ENCODE data around the gene IDH1.

Gene IDH1

DNA sequence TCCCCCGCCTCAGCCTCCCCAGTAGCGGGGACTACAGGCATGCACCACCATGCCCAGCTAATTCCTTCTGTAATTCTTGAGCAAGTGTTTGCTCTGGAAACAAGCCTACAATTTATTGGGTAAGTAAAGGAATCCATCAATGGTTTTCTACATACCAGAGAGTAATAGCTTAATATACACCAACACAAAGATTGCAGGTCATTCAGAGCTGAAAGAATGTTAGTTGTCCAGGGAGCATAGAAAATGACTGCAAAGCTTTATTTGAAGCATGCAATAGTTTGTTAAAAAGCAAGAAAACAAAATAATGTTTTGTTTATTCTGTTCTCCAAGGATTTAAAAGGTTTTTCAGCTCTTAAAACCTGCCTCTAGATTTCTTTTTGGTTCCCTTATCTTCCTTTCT, 5.6 kb downstream of the IDH1 start:
- H3K4me1 ChIP-seq: no peaks in the 10 kb centered on the region
- no peak for TF ChIP-seq CTCF (IDR thresholded peaks at IDR 0.05; ENCODE audit: low read depth, low read length)
- H3K9me3 ChIP-seq: no peaks in the 10 kb centered on the region
- no peaks in the 10 kb centered on the region for H3K27me3 ChIP-seq
- H3K4me3 ChIP-seq (ENCODE audit: low read depth, low read length): no peak overlapping the region
- no peak for DNase-seq
- H3K36me3 ChIP-seq: peaks cover 22% of the 10 kb centered on the region

- Histone ChIP-seq H3K27me3 (no peaks in the 10 kb centered on the region), H3K4me1 (no peaks in the 10 kb centered on the region), H3K9me3 (no peaks in the 10 kb centered on the region), H3K36me3 (peaks cover 27% of the 10 kb centered on the region), H3K4me3 (ENCODE audit: low read depth, low read length) (no peak overlapping the region)
- no peak for TF ChIP-seq CTCF (IDR thresholded peaks at IDR 0.05; ENCODE audit: low read depth, low read length)
- DNase-seq: no peak
These were observed 6.3 kb downstream of the IDH1 start for GRCh38 chr2:208248601-208249000.

DNA sequence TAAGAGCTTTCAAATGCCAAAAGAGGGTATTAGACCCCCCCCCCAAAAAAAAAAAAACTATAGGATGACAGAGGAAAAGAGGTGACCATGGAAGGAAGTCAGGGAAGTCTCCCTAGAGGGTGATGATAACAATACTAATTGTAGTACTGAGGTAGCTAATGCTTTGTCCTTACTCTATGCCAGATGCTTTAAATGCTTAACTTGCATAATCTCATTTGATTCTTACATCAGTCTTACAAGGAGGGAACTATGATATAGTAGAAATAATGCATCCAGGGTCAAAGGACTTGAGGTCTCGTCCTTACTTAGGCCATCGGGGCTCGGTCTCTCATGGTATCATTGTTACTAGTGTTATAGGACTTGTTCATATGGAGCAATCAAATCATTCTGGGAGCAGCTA, 9.1 kb downstream of the IDH1 start:
- Histone ChIP-seq H3K36me3 (peaks cover 28% of the 10 kb centered on the region), H3K4me3 (ENCODE audit: low read depth, low read length) (no peak overlapping the region), H3K27me3 (no peaks in the 10 kb centered on the region), H3K4me1 (no peaks in the 10 kb centered on the region), H3K9me3 (no peaks in the 10 kb centered on the region)
- no peak for DNase-seq
- no peak for TF ChIP-seq CTCF (IDR thresholded peaks at IDR 0.05; ENCODE audit: low read depth, low read length)

GRCh38 chr2:208244422-208244821, 10.4 kb downstream of the IDH1 start:
- peaks cover 26% of the 10 kb centered on the region for H3K36me3 ChIP-seq
- DNase-seq: no peak
- H3K27me3 ChIP-seq: no peaks in the 10 kb centered on the region
- no peaks in the 10 kb centered on the region for H3K9me3 ChIP-seq
- TF ChIP-seq CTCF (IDR thresholded peaks at IDR 0.05; ENCODE audit: low read depth, low read length): no peak
- no peak overlapping the region for H3K4me3 ChIP-seq (ENCODE audit: low read depth, low read length)
- H3K4me1 ChIP-seq: no peaks in the 10 kb centered on the region

DNA sequence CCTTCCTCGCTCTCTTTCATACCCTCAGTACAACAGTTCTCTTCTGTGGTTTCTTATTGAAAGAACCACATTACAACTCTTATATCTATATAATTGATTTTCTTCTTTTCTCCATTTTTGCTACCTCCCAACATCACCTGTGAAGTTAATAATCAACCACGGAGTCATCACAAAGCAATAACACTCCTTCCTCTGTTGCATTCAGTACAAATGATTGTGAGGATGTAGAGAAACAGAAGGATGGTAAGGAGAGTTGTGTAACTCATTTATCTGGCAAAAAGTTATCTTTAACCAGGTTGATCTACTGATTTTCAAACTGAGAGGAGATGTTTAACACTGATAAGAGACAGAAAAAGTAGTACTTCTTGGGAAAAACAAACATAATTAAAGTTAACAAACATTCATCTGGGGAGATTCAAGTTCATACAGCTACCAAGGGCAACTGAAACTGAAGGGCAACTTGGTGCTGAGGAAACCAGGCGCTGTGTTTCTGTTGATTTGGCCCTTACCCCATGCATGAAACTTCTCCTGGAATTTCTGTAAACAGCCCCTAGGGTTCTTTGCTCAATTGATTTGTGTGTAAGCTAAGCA, 14.2 kb downstream of the IDH1 start:
- H3K4me3 ChIP-seq (ENCODE audit: low read depth, low read length): no peak overlapping the region
- no peak for DNase-seq
- H3K9me3 ChIP-seq: no peaks in the 10 kb centered on the region
- no peaks in the 10 kb centered on the region for H3K4me1 ChIP-seq
- H3K36me3 ChIP-seq: peaks cover 24% of the 10 kb centered on the region
- TF ChIP-seq CTCF (IDR thresholded peaks at IDR 0.05; ENCODE audit: low read depth, low read length): no peak
- H3K27me3 ChIP-seq: no peaks in the 10 kb centered on the region

GRCh38 chr2:208239770-208240493, 14.9 kb downstream of the IDH1 start:
- Histone ChIP-seq H3K27me3 (no peaks in the 10 kb centered on the region), H3K4me1 (no peaks in the 10 kb centered on the region), H3K9me3 (no peaks in the 10 kb centered on the region), H3K4me3 (ENCODE audit: low read depth, low read length) (no peak overlapping the region), H3K36me3 (peaks cover 25% of the 10 kb centered on the region)
- no peak for DNase-seq
- no peak for TF ChIP-seq CTCF (IDR thresholded peaks at IDR 0.05; ENCODE audit: low read depth, low read length)
